ENCODE results near the gene GRIA4.

- no peak for TF ChIP-seq CTCF (IDR thresholded peaks at IDR 0.05)
- TF ChIP-seq EZH2 (IDR thresholded peaks at IDR 0.05; ENCODE audit: borderline replicate concordance, insufficient read depth, low read depth, low read length, poor library complexity, severe bottlenecking) = no peak
Observed at GRCh38 chr11:105732611-105733010, 122.7 kb downstream of the GRIA4 start.

Data from B cell (primary cell).